ENCODE measurements around the gene TEAD3. TPM values are rescaled to one million over a fixed set of nuclear protein-coding genes. Genes with fewer than 3 reads are reported as not detected.
"Not testable (repeated sequence)": the region's sequence is repeated elsewhere in the genome, so short reads cannot be mapped to it uniquely, and the experiment has no call there.

Gene TEAD3
- total and polyA plus RNA-seq, 10 of the 15 experiments (the other 5 are each of a cell fraction or from before 2014, with no cell fraction given): 0.02 to 0.28 (median 0.18) TPM; not detected in 5

GRCh38 chr6:35539223-35539622 lies 42.3 kb upstream of the TEAD3 start:
- H3K4me2 ChIP-seq (ENCODE audit: control insufficient read depth, insufficient read depth): no peak overlapping the region
- no peak overlapping the region for H3K27ac ChIP-seq (ENCODE audit: control insufficient read depth, insufficient read depth)
- DNase-seq (ENCODE audit: low read depth, low spot score) (no peak), FAIRE-seq (no peak), ATAC-seq (no peak)
- H3K79me2 ChIP-seq (ENCODE audit: control insufficient read depth, insufficient read depth, low read length): no peaks in the 10 kb centered on the region
- intact Hi-C loops (cut with micrococcal nuclease; ENCODE audit: unreplicated experiment) (no loop called here), in situ Hi-C loops (cut with MboI) (no loop called here)
- ChIA-PET POLR2A (interaction anchor here (0.6 kb wide), 1 partner anchor 18 kb away, joined by 5 read pairs; no protein-coding TSS in a partner anchor), RAD21 (ENCODE audit: unreplicated experiment) (interaction anchor here (1.0 to 1.4 kb wide), 2 partner anchors 13 to 197 kb away, joined by 3 read pairs; partner anchors contain the start of gene ARMC12), CTCF (no interaction called here), SMC1A (ENCODE audit: uncharacterized antibody, unreplicated experiment) (interaction anchor here (0.6 kb wide), 1 partner anchor 44 kb away, joined by 3 read pairs; no protein-coding TSS in a partner anchor)
- no peaks in the 10 kb centered on the region for H3K36me3 ChIP-seq (ENCODE audit: control insufficient read depth in 2 of 2, insufficient read depth in 2 of 2, low read length in 1 of 2)
- no peaks in the 10 kb centered on the region for H3K4me1 ChIP-seq (ENCODE audit: control insufficient read depth, insufficient read depth, low read length)
- no peak overlapping the region for H2AFZ ChIP-seq (ENCODE audit: control insufficient read depth, low read depth, low read length)
- H3K9me3 ChIP-seq (replicated peaks; ENCODE audit: control insufficient read depth, insufficient read depth, low read length): no peaks in the 10 kb centered on the region
- no peak overlapping the region for H3K4me3 ChIP-seq
- H3K27me3 ChIP-seq (replicated peaks in 1 of 2; ENCODE audit: control insufficient read depth in 2 of 2, insufficient read depth in 2 of 2, low read length in 1 of 2): no peaks in the 10 kb centered on the region
- no peak overlapping the region for H3K9ac ChIP-seq (ENCODE audit: control insufficient read depth, insufficient read depth, low read length)
- BruUV-seq (replicated peaks): no TSS peak
- WGBS (ENCODE audit: insufficient coverage, insufficient replicate concordance, low lambda C conversion rate, missing lambda C conversion rate): 16% methylated on average over 3 of the region's 3 CpGs
- H4K20me1 ChIP-seq (ENCODE audit: control insufficient read depth, insufficient read depth): no peaks in the 10 kb centered on the region
- TF ChIP-seq KAT2A (conservative IDR thresholded peaks at IDR 0.05; ENCODE audit: control insufficient read depth, low read depth, low read length): no peak
- no peak for TF ChIP-seq POU2F2 (IDR thresholded peaks at IDR 0.05; ENCODE audit: borderline replicate concordance, low read depth, low read length)
- no peak for TF ChIP-seq ZSCAN29 (IDR thresholded peaks at IDR 0.05)
- no peak for TF ChIP-seq IRF3 (IDR thresholded peaks at IDR 0.05)
- TF ChIP-seq ETV6 (conservative IDR thresholded peaks at IDR 0.05 in 1 of 2, IDR thresholded peaks at IDR 0.05 in 1 of 2; ENCODE audit: borderline replicate concordance in 1 of 2, low read depth in 1 of 2): no peak
- TF ChIP-seq TCF7 (IDR thresholded peaks at IDR 0.05; ENCODE audit: borderline replicate concordance): no peak
- no peak for TF ChIP-seq TCF3 (IDR thresholded peaks at IDR 0.05; ENCODE audit: borderline replicate concordance, insufficient read depth, low read depth, low read length)
- TF ChIP-seq CTCF (IDR thresholded peaks at IDR 0.05 in 2 of 3, conservative IDR thresholded peaks at IDR 0.05 in 1 of 3; ENCODE audit: control insufficient read depth in 2 of 3, extremely low read depth in 1 of 3, insufficient read depth in 1 of 3, low read depth in 3 of 3, low read length in 3 of 3): no peak
- TF ChIP-seq SMAD5 (IDR thresholded peaks at IDR 0.05; ENCODE audit: low read depth): no peak
- TF ChIP-seq EGR1 (IDR thresholded peaks at IDR 0.05; ENCODE audit: borderline replicate concordance in 1 of 2, low read depth in 2 of 2, low read length in 2 of 2): no peak
- no peak for TF ChIP-seq BCL11A (IDR thresholded peaks at IDR 0.05; ENCODE audit: low read depth, low read length)

GRCh38 chr6:35535847-35536246 lies 39.0 kb upstream of the TEAD3 start:
- DNase-seq (ENCODE audit: low read depth, low spot score); H3K4me2 ChIP-seq (ENCODE audit: control insufficient read depth, insufficient read depth); FAIRE-seq; BruUV-seq (replicated peaks); SMC1A ChIA-PET (ENCODE audit: uncharacterized antibody, unreplicated experiment); H4K20me1 ChIP-seq (ENCODE audit: control insufficient read depth, insufficient read depth); H3K27ac ChIP-seq (ENCODE audit: control insufficient read depth, insufficient read depth); H2AFZ ChIP-seq (ENCODE audit: control insufficient read depth, low read depth, low read length); H3K4me3 ChIP-seq; RAD21 ChIA-PET (ENCODE audit: unreplicated experiment); H3K9ac ChIP-seq (ENCODE audit: control insufficient read depth, insufficient read depth, low read length); H3K27me3 ChIP-seq (replicated peaks in 1 of 2; ENCODE audit: control insufficient read depth in 2 of 2, insufficient read depth in 2 of 2, low read length in 1 of 2); ATAC-seq; H3K4me1 ChIP-seq (ENCODE audit: control insufficient read depth, insufficient read depth, low read length); H3K79me2 ChIP-seq (ENCODE audit: control insufficient read depth, insufficient read depth, low read length); in situ Hi-C loops (cut with MboI); H3K9me3 ChIP-seq (replicated peaks; ENCODE audit: control insufficient read depth, insufficient read depth, low read length); H3K36me3 ChIP-seq (ENCODE audit: control insufficient read depth in 2 of 2, insufficient read depth in 2 of 2, low read length in 1 of 2); CTCF ChIA-PET: not testable (repeated sequence)
- POLR2A ChIA-PET: interaction anchor here (0.5 kb wide), 1 partner anchor 182 kb away, joined by 5 read pairs; no protein-coding TSS in a partner anchor
- intact Hi-C loops (cut with micrococcal nuclease; ENCODE audit: unreplicated experiment): loop anchor here (1.0 kb wide), 1 partner anchor 26 kb away; no protein-coding TSS in a partner anchor
- WGBS (ENCODE audit: insufficient coverage, insufficient replicate concordance, low lambda C conversion rate, missing lambda C conversion rate): 24% methylated on average over 6 of the region's 6 CpGs

Data from GM12878 (cell line).